ELF-1 (cell line): Measurements from ENCODE around the gene COG7.
A peak's percentile ranks its signal among the peaks of the same experiment; 100 is the strongest.
"Not testable (repeated sequence)": the region's sequence is repeated elsewhere in the genome, so short reads cannot be mapped to it uniquely, and the experiment has no call there.

Experiments used
- DNase-seq: peaks from one replicate; pipeline ENCODE4 v3.0.0-alpha.2; 2016; ENCODE audit warnings: low read depth, low spot score

Gene COG7

GRCh38 chr16:23410176-23410575 is 42.8 kb downstream of the COG7 start:
- DNase-seq = no peak

GRCh38 chr16:23409522-23409921 is 43.5 kb downstream of the COG7 start:
- DNase-seq = no peak

- DNase-seq = peak; percentile 16
Measured at GRCh38 chr16:23408823-23409298, 44.1 kb downstream of the COG7 start.

DNA sequence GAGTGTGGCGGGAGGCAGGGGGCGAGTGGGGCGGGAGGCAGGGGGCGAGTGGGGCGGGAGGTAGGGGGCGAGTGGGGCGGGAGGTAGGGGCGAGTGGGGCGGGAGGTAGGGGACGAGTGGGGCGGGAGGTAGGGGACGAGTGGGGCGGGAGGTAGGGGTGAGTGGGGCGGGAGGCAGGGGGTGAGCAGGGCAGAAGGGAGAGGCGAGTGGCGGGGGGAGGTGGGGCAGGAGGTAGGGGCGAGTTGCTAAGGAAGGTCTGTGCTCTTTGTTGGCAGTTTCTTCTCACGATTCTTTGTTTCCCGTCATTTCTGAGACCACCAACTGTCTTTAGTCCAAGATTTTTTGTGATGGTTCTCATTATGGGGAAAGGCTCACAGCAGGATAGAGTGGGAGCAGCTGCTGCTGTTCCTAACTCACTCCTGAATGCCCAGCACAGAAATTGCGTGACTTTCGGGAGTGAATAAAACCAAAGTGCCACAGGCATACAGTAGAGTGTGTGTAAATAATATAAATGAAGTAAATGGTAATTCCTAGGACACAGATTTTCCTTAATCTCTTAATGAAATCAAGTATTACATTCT is 44.7 kb downstream of the COG7 start:
- DNase-seq = no peak

DNA sequence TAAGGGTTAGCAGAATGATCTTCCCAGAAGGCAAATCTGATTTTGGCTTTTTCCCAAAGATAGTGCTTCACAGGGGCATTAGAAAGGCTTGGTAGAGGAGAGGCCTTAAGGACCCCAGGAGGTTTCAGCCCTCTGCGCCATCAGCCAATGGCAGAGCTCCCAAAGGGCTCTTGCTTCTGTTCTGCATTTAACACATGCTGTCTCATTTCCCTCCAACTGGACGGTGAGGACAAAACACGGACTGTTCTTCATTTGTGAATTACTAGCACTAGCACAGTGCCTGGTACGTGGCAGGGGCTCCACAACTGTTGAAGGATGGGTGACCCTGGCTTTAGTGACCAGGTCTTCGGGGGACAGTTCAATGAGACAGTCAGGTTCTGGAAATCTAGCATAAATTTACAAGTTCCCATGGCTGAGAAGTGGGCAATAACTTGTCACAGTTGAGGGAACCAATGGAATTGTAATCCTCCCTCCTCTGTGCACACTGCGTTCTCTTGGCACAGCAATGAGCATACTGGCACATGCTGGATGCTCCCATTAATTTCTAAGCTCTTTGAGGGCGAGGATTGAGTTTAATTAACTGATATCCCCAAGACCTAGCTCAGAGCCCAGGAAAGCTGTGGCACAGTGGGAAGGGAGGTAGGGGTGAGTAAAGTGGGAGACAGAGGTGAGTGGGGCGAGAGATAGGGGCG is 45.4 kb downstream of the COG7 start:
- DNase-seq = no peak

DNA sequence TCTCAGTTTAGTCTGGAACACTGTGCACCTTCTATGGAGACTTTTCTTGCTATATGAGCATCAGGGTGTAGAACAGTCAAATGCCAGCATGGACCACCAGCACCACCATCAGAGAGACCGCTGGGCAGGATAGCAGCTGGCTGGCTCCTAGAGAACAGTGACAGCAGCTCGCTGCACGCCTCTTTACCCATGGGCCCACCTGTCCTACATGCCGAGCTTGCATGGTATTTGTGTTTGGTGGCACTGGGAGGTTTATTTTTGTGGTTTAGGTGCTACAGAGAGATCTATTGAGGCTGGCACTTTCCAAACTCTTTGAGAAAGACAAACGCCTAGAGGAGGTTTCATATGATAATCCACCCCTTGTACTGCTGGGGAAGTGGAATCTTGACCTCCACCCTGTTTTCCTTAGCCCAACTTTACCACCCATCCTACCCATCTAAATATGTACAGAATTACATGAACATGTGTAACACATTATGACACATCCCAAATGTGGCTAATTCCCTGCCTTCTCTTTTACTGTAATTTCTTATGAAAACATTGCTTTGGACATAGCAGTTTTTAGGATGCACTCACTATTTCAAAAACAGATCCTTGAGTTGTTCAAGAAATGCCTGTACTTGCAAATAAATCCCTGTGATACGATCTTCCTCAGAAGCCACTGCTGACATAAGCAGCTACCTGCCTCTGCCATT is 46.3 kb downstream of the COG7 start:
- no peak for DNase-seq

DNA sequence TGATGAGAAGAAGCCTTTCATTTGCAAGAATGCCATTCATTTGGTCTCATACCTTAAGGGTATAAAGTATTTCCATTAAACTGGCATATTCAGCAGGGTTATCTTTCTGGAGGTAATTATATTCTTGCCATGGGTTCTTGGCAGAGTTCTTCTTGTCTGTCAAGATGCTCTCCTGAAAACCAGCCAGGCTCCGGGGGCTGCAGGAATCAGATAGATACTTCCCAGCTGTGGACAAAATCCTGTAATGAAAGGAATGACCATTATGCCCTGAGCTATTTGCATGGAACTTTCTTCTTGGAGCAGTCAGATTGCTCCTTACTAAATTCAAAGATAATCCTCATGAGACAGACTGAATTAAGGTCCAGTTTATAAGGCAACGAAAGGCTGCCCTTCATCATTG is 47.0 kb downstream of the COG7 start:
- DNase-seq = no peak

DNA sequence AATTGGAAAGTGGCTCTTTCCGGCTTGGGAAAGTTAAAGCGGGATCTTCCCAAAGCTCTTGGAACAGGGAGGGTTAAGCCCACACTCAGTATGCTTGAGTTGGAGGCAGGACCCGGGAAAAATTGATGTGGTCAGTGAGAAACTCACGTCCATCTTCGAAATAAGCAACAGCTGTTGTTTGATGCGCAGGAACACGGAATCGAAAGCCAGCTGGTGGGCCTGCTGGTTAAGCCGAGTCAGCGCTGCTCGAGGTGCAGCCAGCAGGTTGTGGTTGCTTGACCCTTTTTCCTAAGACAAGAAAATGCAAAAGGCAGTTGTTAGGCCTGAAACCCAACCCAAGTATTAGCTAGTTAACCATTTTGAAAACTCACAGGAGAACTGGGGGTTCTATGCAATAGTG is 49.4 kb downstream of the COG7 start:
- no peak for DNase-seq

DNA sequence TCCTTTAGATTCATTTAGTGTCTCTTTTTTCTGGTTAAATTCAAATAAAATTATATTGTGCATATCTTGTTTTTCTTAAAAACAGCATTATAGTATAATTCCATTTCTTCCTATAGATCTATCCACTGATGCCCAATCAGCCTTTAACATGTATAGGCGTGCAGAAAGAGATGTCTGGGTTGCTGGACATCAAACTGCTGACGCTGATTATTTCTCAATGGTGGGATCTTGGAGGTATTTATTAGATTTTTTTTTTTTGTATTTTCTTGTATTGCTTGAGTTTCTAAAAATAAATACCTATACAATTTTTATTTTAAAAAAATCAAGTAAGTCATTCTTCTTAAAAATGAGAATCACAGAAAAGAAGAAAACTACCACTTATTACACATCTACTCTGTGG is 50.9 kb downstream of the COG7 start:
- DNase-seq = no peak

DNA sequence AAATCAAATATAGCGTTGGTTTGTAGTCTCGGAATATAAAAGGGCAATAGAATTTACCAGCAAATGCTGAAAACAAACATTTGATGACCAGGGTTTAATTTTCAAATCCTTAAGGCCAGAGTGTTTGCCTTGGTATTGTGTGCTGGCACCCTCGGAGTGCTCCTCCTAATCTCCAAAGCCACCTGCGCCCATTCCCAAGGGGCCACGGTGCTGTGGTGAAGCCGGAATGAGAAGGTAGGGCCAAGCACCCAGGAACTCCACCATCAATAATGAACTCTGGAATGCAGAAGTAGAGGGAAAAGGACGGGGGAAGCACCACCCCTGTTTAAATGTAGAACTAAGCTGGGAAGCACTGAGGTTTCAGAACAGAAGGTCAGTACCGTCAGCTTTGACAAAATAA is 51.9 kb downstream of the COG7 start:
- no peak for DNase-seq

DNA sequence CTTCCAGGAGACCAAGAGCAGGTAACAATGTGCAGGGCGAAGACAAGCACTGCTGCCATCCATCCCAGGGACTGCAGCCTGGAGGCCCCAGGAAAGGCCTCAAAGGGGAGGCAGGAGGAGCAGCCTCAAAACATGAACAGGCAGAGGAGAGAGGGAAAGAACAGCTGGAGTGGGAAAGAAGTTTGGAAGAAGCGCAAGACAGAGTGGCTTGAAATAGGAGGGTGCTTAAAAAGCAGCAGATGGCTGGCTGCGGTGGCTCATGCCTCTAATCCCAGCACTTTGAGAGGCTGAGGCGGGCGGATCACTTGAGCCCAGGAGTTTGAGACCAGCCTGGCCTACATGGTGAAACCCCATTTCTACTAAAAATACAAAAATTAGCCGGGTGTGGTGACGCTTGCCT is 52.5 kb downstream of the COG7 start:
- not testable (repeated sequence) for DNase-seq

GRCh38 chr16:23398987-23399805 is 53.8 kb downstream of the COG7 start:
- DNase-seq = peak; percentile 92

- no peak for DNase-seq
Measured at GRCh38 chr16:23397464-23397863, 55.5 kb downstream of the COG7 start.

DNA sequence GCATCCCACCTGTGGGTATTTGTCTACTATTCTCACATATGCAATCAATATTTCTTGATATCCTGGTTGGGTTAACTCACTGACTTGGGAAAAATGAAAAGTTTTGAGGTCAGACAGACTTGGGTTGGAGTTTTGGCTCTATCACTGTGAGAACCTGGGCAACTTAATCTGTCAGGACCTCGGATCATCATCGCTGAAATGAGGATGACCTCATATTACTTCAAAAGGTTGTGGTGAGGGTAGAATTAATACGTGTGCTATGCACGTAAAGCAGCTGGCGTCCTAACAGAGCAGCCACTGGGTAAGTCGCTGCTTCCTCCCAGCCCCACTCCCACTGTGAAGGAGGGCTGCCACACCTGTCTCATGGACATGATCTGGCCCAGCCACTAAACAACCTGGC is 57.3 kb downstream of the COG7 start:
- no peak for DNase-seq

- DNase-seq = no peak
Measured at GRCh38 chr16:23394141-23394831, 58.7 kb downstream of the COG7 start.

GRCh38 chr16:23392223-23392600 is 60.8 kb downstream of the COG7 start:
- DNase-seq = no peak

GRCh38 chr16:23391381-23392222 is 61.4 kb downstream of the COG7 start:
- no peak for DNase-seq

DNA sequence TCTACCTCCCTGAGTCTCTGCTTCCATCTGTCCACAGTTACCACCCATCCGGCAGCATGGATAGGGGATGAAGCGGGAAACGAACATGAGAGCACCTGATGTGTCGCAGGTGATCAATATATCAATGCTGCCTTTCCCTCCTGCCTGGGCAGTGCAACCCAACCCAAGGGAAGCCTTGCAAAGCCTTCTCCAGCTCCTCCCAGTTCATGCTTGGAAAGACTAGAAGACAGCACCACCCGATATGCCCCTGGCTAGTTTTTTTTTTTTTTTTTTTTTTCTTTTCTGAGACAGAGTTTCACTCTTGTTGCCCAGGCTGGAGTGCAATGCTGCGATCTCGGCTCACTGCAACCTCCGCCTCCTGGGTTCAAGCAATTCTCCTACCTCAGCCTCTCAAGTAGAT is 63.1 kb downstream of the COG7 start:
- DNase-seq = not testable (repeated sequence)

DNA sequence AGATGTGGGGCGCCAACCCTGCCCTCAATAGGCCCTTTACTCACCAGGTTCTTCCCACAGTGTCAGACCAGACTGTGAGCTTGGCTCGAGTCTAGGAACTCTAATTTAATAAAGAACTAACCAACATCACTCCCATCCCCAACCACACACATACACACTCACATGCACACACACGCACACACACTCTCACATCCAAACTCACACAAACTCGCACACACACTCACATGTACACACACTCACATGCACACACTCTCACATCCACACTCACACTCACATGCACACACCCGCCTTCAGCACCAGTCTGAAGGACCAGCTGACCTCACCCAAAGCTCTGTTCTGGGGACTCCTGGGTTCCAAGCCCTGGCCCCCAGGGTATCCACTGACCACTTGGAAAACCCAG is 63.8 kb downstream of the COG7 start:
- DNase-seq = no peak

GRCh38 chr16:23388786-23389185 is 64.2 kb downstream of the COG7 start:
- DNase-seq = no peak

- DNase-seq = no peak
Measured at GRCh38 chr16:23387666-23388065, 65.3 kb downstream of the COG7 start.
